IMR-90 (cell line): ENCODE measurements around the gene BCAS1.

Experiments used
- CEBPB ChIP-seq: IDR thresholded peaks from 2 replicates; pipeline ENCODE4 v1.6.1; 2012; ENCODE audit warnings: low read depth, low read length, improper control_type of control experiment
- FOS ChIP-seq: fragments of 150-350 bp; IDR thresholded peaks from 2 replicates; pipeline ENCODE4 v1.6.1; 2016; ENCODE audit warnings: low read depth, low read length
- MAFK ChIP-seq: IDR thresholded peaks from 2 replicates; pipeline ENCODE4 v1.6.1; 2012; ENCODE audit warnings: low read depth, low read length, improper control_type of control experiment
- POLR2A ChIP-seq: IDR thresholded peaks from 2 replicates; pipeline ENCODE4 v1.6.1; 2012; ENCODE audit warnings: mild to moderate bottlenecking, low read depth, low read length
- SMC3 ChIP-seq: fragments of 150-350 bp; IDR thresholded peaks from 2 replicates; pipeline ENCODE4 v1.6.1; 2016; ENCODE audit warnings: low read depth, mild to moderate bottlenecking, antibody characterized with exemption, low read length, moderate library complexity
- TF ChIP-seq, protein P1 (sequence below): conservative IDR thresholded peaks from 2 replicates; pipeline ENCODE4 v1.5.1; 2012; ENCODE audit warnings: mild to moderate bottlenecking, low read depth, low read length, improper control_type of control experiment
- TF ChIP-seq, protein P2 (sequence below): fragments of 150-350 bp; IDR thresholded peaks from 2 replicates; pipeline ENCODE4 v1.6.1; 2017; ENCODE audit warnings: mild to moderate bottlenecking, antibody characterized with exemption, low read length, low read depth

DNA sequence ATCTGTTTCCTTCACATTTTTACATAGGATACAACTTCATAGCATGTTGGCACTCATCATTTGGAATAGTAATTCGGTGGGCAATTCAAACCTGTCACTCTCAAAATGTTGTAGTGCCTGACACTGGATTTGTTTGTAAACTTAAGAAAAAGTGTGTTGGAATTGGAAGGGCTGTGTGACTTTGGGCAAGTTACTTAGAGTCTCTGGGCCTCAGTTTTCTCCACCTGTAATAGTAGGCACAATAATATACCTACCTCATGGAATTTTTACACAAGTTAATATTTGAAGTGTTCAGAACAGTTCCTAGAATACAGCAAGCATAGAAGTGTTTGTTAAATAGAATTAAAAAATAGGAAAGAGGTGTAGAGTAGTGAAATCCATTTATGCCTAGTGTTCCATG lies 15.0 kb upstream of the BCAS1 start:
- TF ChIP-seq, protein P1, sequence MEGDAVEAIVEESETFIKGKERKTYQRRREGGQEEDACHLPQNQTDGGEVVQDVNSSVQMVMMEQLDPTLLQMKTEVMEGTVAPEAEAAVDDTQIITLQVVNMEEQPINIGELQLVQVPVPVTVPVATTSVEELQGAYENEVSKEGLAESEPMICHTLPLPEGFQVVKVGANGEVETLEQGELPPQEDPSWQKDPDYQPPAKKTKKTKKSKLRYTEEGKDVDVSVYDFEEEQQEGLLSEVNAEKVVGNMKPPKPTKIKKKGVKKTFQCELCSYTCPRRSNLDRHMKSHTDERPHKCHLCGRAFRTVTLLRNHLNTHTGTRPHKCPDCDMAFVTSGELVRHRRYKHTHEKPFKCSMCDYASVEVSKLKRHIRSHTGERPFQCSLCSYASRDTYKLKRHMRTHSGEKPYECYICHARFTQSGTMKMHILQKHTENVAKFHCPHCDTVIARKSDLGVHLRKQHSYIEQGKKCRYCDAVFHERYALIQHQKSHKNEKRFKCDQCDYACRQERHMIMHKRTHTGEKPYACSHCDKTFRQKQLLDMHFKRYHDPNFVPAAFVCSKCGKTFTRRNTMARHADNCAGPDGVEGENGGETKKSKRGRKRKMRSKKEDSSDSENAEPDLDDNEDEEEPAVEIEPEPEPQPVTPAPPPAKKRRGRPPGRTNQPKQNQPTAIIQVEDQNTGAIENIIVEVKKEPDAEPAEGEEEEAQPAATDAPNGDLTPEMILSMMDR: no peak
- TF ChIP-seq POLR2A (no peak), CEBPB (no peak), MAFK (no peak), SMC3 (no peak), FOS (no peak)
- TF ChIP-seq, protein P2, sequence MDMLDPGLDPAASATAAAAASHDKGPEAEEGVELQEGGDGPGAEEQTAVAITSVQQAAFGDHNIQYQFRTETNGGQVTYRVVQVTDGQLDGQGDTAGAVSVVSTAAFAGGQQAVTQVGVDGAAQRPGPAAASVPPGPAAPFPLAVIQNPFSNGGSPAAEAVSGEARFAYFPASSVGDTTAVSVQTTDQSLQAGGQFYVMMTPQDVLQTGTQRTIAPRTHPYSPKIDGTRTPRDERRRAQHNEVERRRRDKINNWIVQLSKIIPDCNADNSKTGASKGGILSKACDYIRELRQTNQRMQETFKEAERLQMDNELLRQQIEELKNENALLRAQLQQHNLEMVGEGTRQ: no peak
